HepG2 (cell line): ENCODE measurements around the gene IFT57. TPM values are rescaled to one million over a fixed set of nuclear protein-coding genes. Genes with fewer than 3 reads are reported as not detected.

ENCODE experiments used
- ATAC-seq: fragments of 200-7000 bp; cut with Tn5 transposase; 3 replicates; pipeline ENCODE4 v1.9.1; 2020; ENCODE audit warnings: mild to moderate bottlenecking, moderate library complexity
- BruUV-seq: library from RNA; stranded (reverse); fragments of 400-500 nt; replicated peaks from 2 replicates; lab custom pipeline; 2021; lab: Mats Ljungman, UMichigan
- CTCF ChIA-PET: fragments of 300-600 bp; formaldehyde crosslinking; extraction: SDS; loops from one replicate; lab custom pipeline; 2021; ENCODE audit warnings: low total read pairs, inconsistent platforms, low intra/inter-chr PET ratio; lab: Yijun Ruan, JAX
- POLR2A ChIA-PET: fragments of 350-600 bp; sonication (Branson Sonifier 250); formaldehyde crosslinking; loops from one replicate; lab custom pipeline; 2020; ENCODE audit warnings: antibody characterized with exemption, inconsistent platforms; lab: Yijun Ruan, JAX
- DNase-seq: peaks from one replicate; pipeline ENCODE4 v3.0.0-alpha.2; 2015; ENCODE audit warnings: low spot score
- FAIRE-seq: peaks from 3 replicates; lab custom pipeline; 2011; peaks lifted over from hg19 to GRCh38; lab: Jason Lieb, UNC
- H2AFZ ChIP-seq: one replicate; pipeline ENCODE4 v1.6.1; 2011; ENCODE audit warnings: low read length, inconsistent platforms
- H3K27ac ChIP-seq: fragments of 300-600 bp; 3 replicates; pipeline ENCODE4 v1.8.0; 2011; ENCODE audit warnings: mixed run types, mild to moderate bottlenecking, mixed read lengths, low read length, inconsistent platforms; ENCODE audit not compliant: insufficient read depth; ENCODE audit errors: extremely low read length
- H3K27me3 ChIP-seq, 2 experiments: fragments of 200-600 bp in 1 of 2; 2 replicates in 1 of 2; 3 replicates in 1 of 2; pipeline versions ENCODE4 v1.6.0 to v1.8.0; 2011; ENCODE audit warnings: low read length in 2 of 2, mild to moderate bottlenecking in 2 of 2, moderate library complexity in 2 of 2, inconsistent platforms in 1 of 2; ENCODE audit not compliant: insufficient read depth in 2 of 2, control insufficient read depth in 1 of 2
- H3K36me3 ChIP-seq, 2 experiments: fragments of 200-600 bp in 1 of 2; replicated peaks in 1 of 2; 2 replicates in 1 of 2; 3 replicates in 1 of 2; pipeline versions ENCODE4 v1.5.1 to v1.8.0; 2011; ENCODE audit warnings: low read length in 2 of 2, inconsistent platforms in 1 of 2; ENCODE audit not compliant: insufficient read depth in 2 of 2, control insufficient read depth in 1 of 2
- H3K4me1 ChIP-seq: 2 replicates; pipeline ENCODE4 v1.5.1; 2012; ENCODE audit warnings: low read length, inconsistent platforms; ENCODE audit not compliant: insufficient read depth
- H3K4me2 ChIP-seq: 2 replicates; pipeline ENCODE4 v1.6.0; 2011; ENCODE audit warnings: low read depth, low read length, inconsistent platforms
- H3K4me3 ChIP-seq, 3 experiments: fragments of 200-600 bp in 1 of 3; sonication (generic), shearing (Covaris generic) in 1 of 3; replicated peaks in 1 of 3; 2 replicates each; pipeline ENCODE4 v1.5.1; 2011 to 2016; ENCODE audit warnings: low read length in 3 of 3, inconsistent platforms in 2 of 3, low read depth in 2 of 3, mild to moderate bottlenecking in 2 of 3, control low read depth in 1 of 3, mixed read lengths in 1 of 3; ENCODE audit not compliant: insufficient read depth in 1 of 3
- H3K79me2 ChIP-seq: one replicate; pipeline ENCODE4 v1.6.1; 2011; ENCODE audit warnings: low read length, inconsistent platforms; ENCODE audit not compliant: insufficient read depth
- H3K9ac ChIP-seq: 2 replicates; pipeline ENCODE4 v1.6.0; 2011; ENCODE audit warnings: mild to moderate bottlenecking, low read depth, low read length, inconsistent platforms; ENCODE audit not compliant: insufficient read depth
- H3K9me3 ChIP-seq: 2 replicates; pipeline ENCODE4 v1.5.1; 2012; ENCODE audit warnings: mild to moderate bottlenecking, low read length
- H4K20me1 ChIP-seq: 2 replicates; pipeline ENCODE4 v1.6.0; 2011; ENCODE audit warnings: inconsistent platforms, mild to moderate bottlenecking, low read length, moderate library complexity; ENCODE audit not compliant: insufficient read depth
- JARID2 ChIP-seq: sonication (generic); formaldehyde crosslinking; IDR thresholded peaks from 2 replicates; pipeline ENCODE4 v1.8.1; 2023; ENCODE audit warnings: missing genetic modification reagents, inconsistent platforms; ENCODE audit not compliant: insufficient replicate concordance
- KDM1A ChIP-seq: IDR thresholded peaks from 2 replicates; pipeline ENCODE4 v1.6.1; 2016; ENCODE audit warnings: missing compliant biosample characterization
- MEIS2 ChIP-seq: sonication (generic); formaldehyde crosslinking; IDR thresholded peaks from 2 replicates; pipeline ENCODE4 v1.9.0; 2021; ENCODE audit warnings: mild to moderate bottlenecking, missing genetic modification reagents
- NR3C1 ChIP-seq: sonication (generic); formaldehyde crosslinking; IDR thresholded peaks from 2 replicates; pipeline ENCODE4 v1.4.0; 2020; ENCODE audit warnings: missing genetic modification reagents
- THYN1 ChIP-seq: sonication (generic); formaldehyde crosslinking; IDR thresholded peaks from 2 replicates; pipeline ENCODE4 v1.8.1; 2023; ENCODE audit warnings: low read depth, mild to moderate bottlenecking, moderate library complexity, missing genetic modification reagents, borderline replicate concordance
- ZFP36L2 ChIP-seq: sonication (generic); formaldehyde crosslinking; IDR thresholded peaks from 2 replicates; pipeline ENCODE4 v1.4.0; 2020; ENCODE audit warnings: missing genetic modification reagents
- ZMYM4 ChIP-seq: sonication (generic); formaldehyde crosslinking; IDR thresholded peaks from 2 replicates; pipeline ENCODE4 v1.8.1; 2023; ENCODE audit warnings: mild to moderate bottlenecking, missing genetic modification reagents
- ZNF451 ChIP-seq: sonication (generic); formaldehyde crosslinking; IDR thresholded peaks from 2 replicates; pipeline ENCODE4 v1.5.0; 2020; ENCODE audit warnings: mild to moderate bottlenecking, missing genetic modification reagents
- ZNF619 ChIP-seq: sonication (generic); formaldehyde crosslinking; IDR thresholded peaks from 2 replicates; pipeline ENCODE4 v1.4.0; 2020; ENCODE audit warnings: mild to moderate bottlenecking, missing genetic modification reagents
- in situ Hi-C: cut with HindIII; loops from 2 replicates; pipeline ENCODE4 v1.10.0; 2017; ENCODE audit warnings: low pct_unique_long_range_greater_than_20kb; ENCODE audit not compliant: extremely low pct_ligation_motif_present
- intact Hi-C: fragments of 100-400 bp; cut with micrococcal nuclease; formaldehyde crosslinking; loops from one replicate; pipeline ENCODE4 v1.10.0; 2022; ENCODE audit not compliant: unreplicated experiment
- polyA plus RNA-seq, 8 experiments: library from polyadenylated mRNA; depleted of rRNA in 3 of 8; stranded (reverse) in 7 of 8; unstranded in 1 of 8; fragments of >200 nt; fragmentation: Illumina TruSeq in 4 of 8; extraction: Trizol in 4 of 8; gene quantifications; 2 replicates each; pipeline versions ENCODE4 v1.2.1 to v1.2.3, GENCODE V29; 2011 to 2016; ENCODE audit warnings: low read depth in 4 of 8, missing spikeins in 1 of 8, mixed read lengths in 1 of 8; ENCODE audit not compliant: insufficient read depth in 1 of 8
- total RNA-seq, 5 experiments: library from RNA; depleted of rRNA; stranded (reverse); fragments of >200 nt; fragmentation: Illumina TruSeq; extraction: Trizol; gene quantifications; 2 replicates each; pipeline ENCODE4 v1.2.3, GENCODE V29; 2016; ENCODE audit warnings: low read depth in 1 of 5
- TF ChIP-seq, protein P1 (sequence below): sonication (generic); formaldehyde crosslinking; IDR thresholded peaks from 2 replicates; pipeline ENCODE4 v1.5.0; 2020; ENCODE audit warnings: missing genetic modification reagents, mild to moderate bottlenecking, borderline replicate concordance
- TF ChIP-seq, protein P2 (sequence below): sonication (generic); formaldehyde crosslinking; conservative IDR thresholded peaks from 2 replicates; pipeline ENCODE4 v1.4.0; 2020; ENCODE audit warnings: missing genetic modification reagents

IFT57 gene
- total and polyA plus RNA-seq, 2 of the 13 experiments (the other 11 are each of a cell fraction or from before 2014, with no cell fraction given): 5.5 to 14.5 TPM

DNA sequence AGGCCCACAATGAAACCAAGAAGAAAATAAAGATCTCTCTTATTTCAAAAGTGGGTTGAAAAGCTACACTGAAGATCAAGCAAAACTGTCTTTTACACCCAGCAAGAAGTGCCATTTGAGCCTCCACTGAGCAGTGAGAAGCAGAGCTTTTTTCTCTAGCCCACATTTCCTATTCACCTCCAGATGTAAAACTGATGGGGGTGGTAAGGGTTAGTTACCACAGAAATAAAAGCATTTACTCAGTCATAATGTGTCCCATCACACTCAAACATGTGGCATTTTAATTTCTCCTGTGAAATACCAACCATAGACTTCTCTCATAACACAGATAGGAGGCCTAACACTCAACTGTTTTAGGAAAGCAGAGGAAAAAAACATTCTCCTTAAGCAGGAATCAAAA is 21.0 kb downstream of the IFT57 start:
- TF ChIP-seq KDM1A (CRISPR knock-in tag) (no peak), MEIS2 (CRISPR knock-in tag) (no peak), NR3C1 (CRISPR knock-in tag) (no peak), ZNF619 (CRISPR knock-in tag) (no peak), ZNF451 (CRISPR knock-in tag) (no peak), JARID2 (CRISPR knock-in tag) (no peak), ZFP36L2 (CRISPR knock-in tag) (no peak), THYN1 (CRISPR knock-in tag) (no peak), ZMYM4 (CRISPR knock-in tag) (no peak)
- TF ChIP-seq, protein P1, sequence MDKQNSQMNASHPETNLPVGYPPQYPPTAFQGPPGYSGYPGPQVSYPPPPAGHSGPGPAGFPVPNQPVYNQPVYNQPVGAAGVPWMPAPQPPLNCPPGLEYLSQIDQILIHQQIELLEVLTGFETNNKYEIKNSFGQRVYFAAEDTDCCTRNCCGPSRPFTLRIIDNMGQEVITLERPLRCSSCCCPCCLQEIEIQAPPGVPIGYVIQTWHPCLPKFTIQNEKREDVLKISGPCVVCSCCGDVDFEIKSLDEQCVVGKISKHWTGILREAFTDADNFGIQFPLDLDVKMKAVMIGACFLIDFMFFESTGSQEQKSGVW (CRISPR knock-in tag): no peak
- TF ChIP-seq, protein P2, sequence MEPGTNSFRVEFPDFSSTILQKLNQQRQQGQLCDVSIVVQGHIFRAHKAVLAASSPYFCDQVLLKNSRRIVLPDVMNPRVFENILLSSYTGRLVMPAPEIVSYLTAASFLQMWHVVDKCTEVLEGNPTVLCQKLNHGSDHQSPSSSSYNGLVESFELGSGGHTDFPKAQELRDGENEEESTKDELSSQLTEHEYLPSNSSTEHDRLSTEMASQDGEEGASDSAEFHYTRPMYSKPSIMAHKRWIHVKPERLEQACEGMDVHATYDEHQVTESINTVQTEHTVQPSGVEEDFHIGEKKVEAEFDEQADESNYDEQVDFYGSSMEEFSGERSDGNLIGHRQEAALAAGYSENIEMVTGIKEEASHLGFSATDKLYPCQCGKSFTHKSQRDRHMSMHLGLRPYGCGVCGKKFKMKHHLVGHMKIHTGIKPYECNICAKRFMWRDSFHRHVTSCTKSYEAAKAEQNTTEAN (CRISPR knock-in tag): no peak
- intact Hi-C loops: no loop called here
- no peak overlapping the region for H3K27ac ChIP-seq
- ChIA-PET POLR2A (no interaction called here), CTCF (no interaction called here)
- H3K9me3 ChIP-seq: no peaks in the 10 kb centered on the region
- no peaks in the 10 kb centered on the region for H4K20me1 ChIP-seq
- ATAC-seq (no peak), DNase-seq (no peak), FAIRE-seq (no peak)
- H2AFZ ChIP-seq: no peak overlapping the region
- no peak overlapping the region for H3K4me2 ChIP-seq
- H3K9ac ChIP-seq: no peak overlapping the region
- H3K27me3 ChIP-seq: no peaks in the 10 kb centered on the region
- no peak overlapping the region for H3K4me3 ChIP-seq
- no TSS peak for BruUV-seq
- H3K36me3 ChIP-seq: no peaks in the 10 kb centered on the region
- H3K4me1 ChIP-seq: no peaks in the 10 kb centered on the region
- in situ Hi-C loops: no loop called here
- H3K79me2 ChIP-seq: no peaks in the 10 kb centered on the region
